ENCODE data around the gene RDH8.

GRCh38 chr19:10070730-10071446 lies 57.6 kb downstream of the RDH8 start:
- no peak for TF ChIP-seq CTCF (IDR thresholded peaks at IDR 0.05; ENCODE audit: poor library complexity)
- TF ChIP-seq EZH2 (IDR thresholded peaks at IDR 0.05; ENCODE audit: borderline replicate concordance): no peak
- TF ChIP-seq EZH2phosphoT487 (IDR thresholded peaks at IDR 0.05; ENCODE audit: low read depth, severe bottlenecking, unreplicated experiment): no peak
